ENCODE results near the gene C20orf204. TPM values are rescaled to one million over a fixed set of nuclear protein-coding genes. Genes with fewer than 3 reads are reported as not detected.

The C20orf204 gene
- total and polyA plus RNA-seq, 4 donors = 0.07 to 0.59 (median 0.12) TPM

DNA sequence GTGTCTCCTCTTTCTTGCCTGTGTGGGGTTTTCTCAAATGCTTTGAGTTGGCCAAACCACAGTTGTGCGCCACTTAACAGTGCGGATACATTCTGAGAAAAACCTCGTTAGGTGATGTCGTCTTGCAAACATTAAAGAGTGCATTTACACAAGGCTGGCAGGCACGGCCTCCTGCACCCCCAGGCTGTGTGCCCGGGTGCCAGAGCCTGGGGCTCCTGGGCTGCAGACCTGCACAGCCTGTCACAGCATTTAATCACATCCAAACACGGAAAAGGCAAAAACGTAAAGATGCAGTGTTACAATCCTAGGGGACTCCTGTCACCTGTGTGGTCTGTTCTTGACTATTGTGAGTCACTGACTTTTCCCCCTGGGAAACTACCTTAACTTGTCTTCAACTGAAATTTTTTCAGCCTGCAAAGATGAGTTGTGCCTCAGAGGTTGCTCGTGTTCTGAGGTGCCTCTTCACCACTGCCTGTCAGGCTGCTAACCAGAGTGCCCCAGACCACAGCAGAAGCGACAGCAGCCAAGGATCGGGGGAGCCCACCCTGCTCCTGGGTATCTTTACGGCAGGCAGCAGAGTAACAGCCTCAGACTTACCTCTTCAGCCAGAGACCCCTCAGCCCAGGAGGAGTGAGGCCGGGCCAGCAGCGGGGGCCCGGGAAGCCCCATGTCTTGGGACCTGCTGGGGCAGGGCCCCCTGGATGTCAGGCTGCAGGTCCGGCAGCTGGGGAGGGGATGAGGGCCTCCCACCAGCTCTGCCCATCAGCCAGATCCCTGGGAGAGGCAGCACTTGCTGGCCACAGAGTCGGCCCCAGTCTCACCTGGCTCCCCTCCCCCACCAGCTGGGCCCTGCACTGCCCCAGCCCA lies 683 bp upstream of the C20orf204 start:
- WGBS = 87% methylated on average over 17 of the region's 17 CpGs

DNA sequence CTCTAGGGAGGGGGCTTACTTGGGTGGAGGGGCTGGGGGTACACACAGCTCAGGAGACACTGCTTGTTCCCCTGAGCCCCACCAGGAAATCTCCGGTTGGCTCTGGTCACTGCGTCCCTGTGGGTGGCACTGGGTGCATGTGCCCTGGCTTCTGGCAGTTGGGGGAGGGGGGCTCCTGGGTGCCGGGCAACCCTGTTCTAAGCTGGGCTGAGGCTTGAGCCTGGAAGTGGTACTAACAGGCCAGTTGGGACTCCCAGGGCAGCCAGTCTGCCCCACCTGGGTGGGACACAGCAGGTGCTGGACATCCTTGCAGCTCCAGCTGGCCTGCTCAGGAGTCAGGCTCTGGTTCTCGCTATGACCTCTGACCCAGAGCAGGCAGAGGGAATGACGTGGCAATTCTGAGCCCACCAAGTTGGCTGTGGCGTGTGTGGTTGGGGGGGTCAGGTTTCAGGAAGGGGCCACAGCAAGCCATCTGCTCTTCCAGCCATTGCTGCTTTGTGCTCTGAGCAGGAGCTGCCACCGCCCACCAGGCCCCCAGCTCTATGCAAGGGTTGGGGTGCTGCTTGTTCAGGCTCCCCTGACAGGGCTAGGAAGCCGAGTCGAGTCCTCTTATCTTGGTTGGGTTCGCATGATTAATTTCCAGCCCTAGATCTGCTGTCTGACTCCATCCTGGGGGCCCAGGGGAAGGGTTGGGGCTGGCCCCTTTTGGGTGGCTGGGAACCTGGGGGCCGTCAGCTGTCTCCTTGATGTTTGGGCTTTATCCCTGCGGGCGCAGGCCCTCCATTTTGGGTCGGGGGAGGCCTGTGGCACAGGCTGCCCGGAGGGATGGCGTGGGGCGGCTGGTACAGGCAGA lies 590 bp downstream of the C20orf204 start:
- Histone ChIP-seq H3K27ac (ENCODE audit: low read depth in 1 of 2, low read length in 2 of 2) (no peak overlapping the region), H3K4me1 (ENCODE audit: control insufficient read depth in 4 of 4, insufficient read depth in 4 of 4, low read length in 3 of 4) (peaks cover 4 to 19% (median 11%) of the 10 kb centered on the region in 4 donors), H3K4me3 (ENCODE audit: low read depth in 1 of 3, low read length in 3 of 3) (no peak overlapping the region), H3K27me3 (ENCODE audit: control insufficient read depth in 4 of 4, insufficient read depth in 4 of 4, low read length in 3 of 4) (peaks cover 0 to 3% (median 2%) of the 10 kb centered on the region in 4 donors), H3K9ac (ENCODE audit: low read depth in 1 of 2, low read length in 2 of 2) (no peak overlapping the region), H3K9me3 (ENCODE audit: control insufficient read depth in 4 of 4, low read length in 3 of 4) (no peaks in the 10 kb centered on the region), H3K36me3 (ENCODE audit: control insufficient read depth in 4 of 4, insufficient read depth in 3 of 4, low read depth in 1 of 4, low read length in 3 of 4) (peaks cover 5 to 25% (median 12%) of the 10 kb centered on the region in 4 donors)
- TF ChIP-seq RAD21 (IDR thresholded peaks at IDR 0.05) (no peak), FOXA1 (IDR thresholded peaks at IDR 0.05) (no peak), HNF4A (conservative IDR thresholded peaks at IDR 0.05) (no peak), RXRA (IDR thresholded peaks at IDR 0.05) (no peak), TAF1 (conservative IDR thresholded peaks at IDR 0.05) (no peak), SP1 (IDR thresholded peaks at IDR 0.05) (no peak), FOXA2 (IDR thresholded peaks at IDR 0.05) (no peak), ATF3 (IDR thresholded peaks at IDR 0.05) (no peak), NR2F2 (IDR thresholded peaks at IDR 0.05) (no peak), JUND (IDR thresholded peaks at IDR 0.05) (no peak), YY1 (IDR thresholded peaks at IDR 0.05) (no peak), EGR1 (IDR thresholded peaks at IDR 0.05; ENCODE audit: low read depth in 2 of 2) (no peak), MAX (IDR thresholded peaks at IDR 0.05) (no peak), GABPA (IDR thresholded peaks at IDR 0.05 in 1 of 2, conservative IDR thresholded peaks at IDR 0.05 in 1 of 2) (no peak), CTCF (IDR thresholded peaks at IDR 0.05; ENCODE audit: low read depth, low read length, missing input control) (no peak)
- TF ChIP-seq, protein P1, sequence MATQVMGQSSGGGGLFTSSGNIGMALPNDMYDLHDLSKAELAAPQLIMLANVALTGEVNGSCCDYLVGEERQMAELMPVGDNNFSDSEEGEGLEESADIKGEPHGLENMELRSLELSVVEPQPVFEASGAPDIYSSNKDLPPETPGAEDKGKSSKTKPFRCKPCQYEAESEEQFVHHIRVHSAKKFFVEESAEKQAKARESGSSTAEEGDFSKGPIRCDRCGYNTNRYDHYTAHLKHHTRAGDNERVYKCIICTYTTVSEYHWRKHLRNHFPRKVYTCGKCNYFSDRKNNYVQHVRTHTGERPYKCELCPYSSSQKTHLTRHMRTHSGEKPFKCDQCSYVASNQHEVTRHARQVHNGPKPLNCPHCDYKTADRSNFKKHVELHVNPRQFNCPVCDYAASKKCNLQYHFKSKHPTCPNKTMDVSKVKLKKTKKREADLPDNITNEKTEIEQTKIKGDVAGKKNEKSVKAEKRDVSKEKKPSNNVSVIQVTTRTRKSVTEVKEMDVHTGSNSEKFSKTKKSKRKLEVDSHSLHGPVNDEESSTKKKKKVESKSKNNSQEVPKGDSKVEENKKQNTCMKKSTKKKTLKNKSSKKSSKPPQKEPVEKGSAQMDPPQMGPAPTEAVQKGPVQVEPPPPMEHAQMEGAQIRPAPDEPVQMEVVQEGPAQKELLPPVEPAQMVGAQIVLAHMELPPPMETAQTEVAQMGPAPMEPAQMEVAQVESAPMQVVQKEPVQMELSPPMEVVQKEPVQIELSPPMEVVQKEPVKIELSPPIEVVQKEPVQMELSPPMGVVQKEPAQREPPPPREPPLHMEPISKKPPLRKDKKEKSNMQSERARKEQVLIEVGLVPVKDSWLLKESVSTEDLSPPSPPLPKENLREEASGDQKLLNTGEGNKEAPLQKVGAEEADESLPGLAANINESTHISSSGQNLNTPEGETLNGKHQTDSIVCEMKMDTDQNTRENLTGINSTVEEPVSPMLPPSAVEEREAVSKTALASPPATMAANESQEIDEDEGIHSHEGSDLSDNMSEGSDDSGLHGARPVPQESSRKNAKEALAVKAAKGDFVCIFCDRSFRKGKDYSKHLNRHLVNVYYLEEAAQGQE (IDR thresholded peaks at IDR 0.05) = no peak
- TF ChIP-seq, protein P2, sequence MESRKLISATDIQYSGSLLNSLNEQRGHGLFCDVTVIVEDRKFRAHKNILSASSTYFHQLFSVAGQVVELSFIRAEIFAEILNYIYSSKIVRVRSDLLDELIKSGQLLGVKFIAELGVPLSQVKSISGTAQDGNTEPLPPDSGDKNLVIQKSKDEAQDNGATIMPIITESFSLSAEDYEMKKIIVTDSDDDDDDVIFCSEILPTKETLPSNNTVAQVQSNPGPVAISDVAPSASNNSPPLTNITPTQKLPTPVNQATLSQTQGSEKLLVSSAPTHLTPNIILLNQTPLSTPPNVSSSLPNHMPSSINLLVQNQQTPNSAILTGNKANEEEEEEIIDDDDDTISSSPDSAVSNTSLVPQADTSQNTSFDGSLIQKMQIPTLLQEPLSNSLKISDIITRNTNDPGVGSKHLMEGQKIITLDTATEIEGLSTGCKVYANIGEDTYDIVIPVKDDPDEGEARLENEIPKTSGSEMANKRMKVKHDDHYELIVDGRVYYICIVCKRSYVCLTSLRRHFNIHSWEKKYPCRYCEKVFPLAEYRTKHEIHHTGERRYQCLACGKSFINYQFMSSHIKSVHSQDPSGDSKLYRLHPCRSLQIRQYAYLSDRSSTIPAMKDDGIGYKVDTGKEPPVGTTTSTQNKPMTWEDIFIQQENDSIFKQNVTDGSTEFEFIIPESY (IDR thresholded peaks at IDR 0.05) = no peak
- DNase-seq (ENCODE audit: low spot score) = no peak
- 78% methylated on average over 17 of the region's 17 CpGs for WGBS

More for the DNA sequence above, 683 bp upstream of the C20orf204 start:
- H3K27me3 ChIP-seq (ENCODE audit: control insufficient read depth in 4 of 4, insufficient read depth in 4 of 4, low read length in 3 of 4) = peaks cover 0 to 3% (median 0%) of the 10 kb centered on the region in 4 donors
- no peak for TF ChIP-seq YY1 (IDR thresholded peaks at IDR 0.05)
- no peak for TF ChIP-seq ATF3 (IDR thresholded peaks at IDR 0.05)
- peaks cover 5 to 35% (median 13%) of the 10 kb centered on the region in 4 donors for H3K36me3 ChIP-seq (ENCODE audit: control insufficient read depth in 4 of 4, insufficient read depth in 3 of 4, low read depth in 1 of 4, low read length in 3 of 4)
- DNase-seq (ENCODE audit: low spot score) = no peak
- no peak overlapping the region for H3K27ac ChIP-seq (ENCODE audit: low read depth in 1 of 2, low read length in 2 of 2)
- H3K9ac ChIP-seq (ENCODE audit: low read depth in 1 of 2, low read length in 2 of 2) = no peak overlapping the region
- no peaks in the 10 kb centered on the region for H3K9me3 ChIP-seq (ENCODE audit: control insufficient read depth in 4 of 4, low read length in 3 of 4)
- H3K4me3 ChIP-seq (ENCODE audit: low read depth in 1 of 3, low read length in 3 of 3) = no peak overlapping the region
- H3K4me1 ChIP-seq (ENCODE audit: control insufficient read depth in 4 of 4, insufficient read depth in 4 of 4, low read length in 3 of 4) = peaks cover 4 to 19% (median 11%) of the 10 kb centered on the region in 4 donors
